CD4-positive, alpha-beta T cell treated with Interleukin-17A for 4 hours (primary cell): Measurements from ENCODE around the gene MEX3C.

ENCODE experiments used
- DNase-seq: peaks from one replicate; pipeline ENCODE4 v3.0.0-alpha.2; 2020; ENCODE audit warnings: mixed read lengths

Gene MEX3C

GRCh38 chr18:51197661-51198424 lies at the start of gene MEX3C:
Gene MEX3C, minus strand, starts transcription at chr18:51197681. Its CDS starts 361 bp downstream, at chr18:51197320.
- DNase-seq = peak; percentile 98

GRCh38 chr18:51241226-51241625 lies 43.7 kb upstream of the MEX3C start:
- DNase-seq = no peak

- DNase-seq = no peak
Observed at GRCh38 chr18:51236225-51236624, 38.7 kb upstream of the MEX3C start.

GRCh38 chr18:51235009-51235789 lies 37.7 kb upstream of the MEX3C start:
- DNase-seq = no peak

GRCh38 chr18:51234117-51235008 lies 36.9 kb upstream of the MEX3C start:
- DNase-seq = no peak

GRCh38 chr18:51229328-51229727 lies 31.8 kb upstream of the MEX3C start:
- no peak for DNase-seq

- no peak for DNase-seq
Observed at GRCh38 chr18:51227660-51228059, 30.2 kb upstream of the MEX3C start.

GRCh38 chr18:51226587-51227350 lies 29.3 kb upstream of the MEX3C start:
- no peak for DNase-seq

GRCh38 chr18:51226068-51226467 lies 28.6 kb upstream of the MEX3C start:
- no peak for DNase-seq

GRCh38 chr18:51212606-51213005 lies 15.1 kb upstream of the MEX3C start:
- DNase-seq = no peak

GRCh38 chr18:51211552-51211951 lies 14.1 kb upstream of the MEX3C start:
- DNase-seq = no peak

- DNase-seq = peak; percentile 52
Observed at GRCh38 chr18:51196811-51197660, 445 bp downstream of the MEX3C start.

GRCh38 chr18:51196118-51196810 lies 1.2 kb downstream of the MEX3C start:
- peak; percentile 58 for DNase-seq

- peak; percentile 36 for DNase-seq
Observed at GRCh38 chr18:51195451-51196117, 1.9 kb downstream of the MEX3C start.

- no peak for DNase-seq
Observed at GRCh38 chr18:51195086-51195450, 2.4 kb downstream of the MEX3C start.

GRCh38 chr18:51194604-51195003 lies 2.9 kb downstream of the MEX3C start:
- no peak for DNase-seq

- no peak for DNase-seq
Observed at GRCh38 chr18:51193621-51194287, 3.7 kb downstream of the MEX3C start.

- DNase-seq = no peak
Observed at GRCh38 chr18:51192696-51193095, 4.8 kb downstream of the MEX3C start.

- DNase-seq = no peak
Observed at GRCh38 chr18:51192026-51192425, 5.5 kb downstream of the MEX3C start.
